GM12891 (cell line): ENCODE data around the gene RBM39.

ENCODE experiments used
- POLR2A ChIP-seq: IDR thresholded peaks from 2 replicates; pipeline ENCODE4 v1.6.1; 2011; ENCODE audit warnings: low read depth, low read length, control low read depth
- POLR2AphosphoS5 ChIP-seq: IDR thresholded peaks from 2 replicates; pipeline ENCODE4 v1.6.1; 2011; ENCODE audit warnings: low read depth, low read length, control low read depth
- SPI1 ChIP-seq: IDR thresholded peaks from 2 replicates; pipeline ENCODE4 v1.6.1; 2011; ENCODE audit warnings: low read depth, low read length, control low read depth
- TAF1 ChIP-seq: IDR thresholded peaks from 2 replicates; pipeline ENCODE4 v1.6.1; 2011; ENCODE audit warnings: low read depth, low read length, control low read depth

- peak; percentile 83 for TF ChIP-seq POLR2AphosphoS5
- TF ChIP-seq POLR2A, result peak; percentile 82
- TF ChIP-seq TAF1, result peak; percentile 62
- TF ChIP-seq SPI1, result no peak
Observed at GRCh38 chr20:35771689-35772562, 29.9 kb upstream of the RBM39 start, which contains the start of gene PHF20.
